ENCODE data around the gene TOMM40L.
A peak's percentile ranks its signal among the peaks of the same experiment; 100 is the strongest.
"Not testable (repeated sequence)": the region's sequence is repeated elsewhere in the genome, so short reads cannot be mapped to it uniquely, and the experiment has no call there.

Gene TOMM40L

GRCh38 chr1:161222175-161223019 lies 3.5 kb upstream of the TOMM40L start:
- no peak for DNase-seq

- DNase-seq = no peak
Observed at GRCh38 chr1:161223805-161224694, 1.8 kb upstream of the TOMM40L start.

GRCh38 chr1:161224695-161225087 lies 1.2 kb upstream of the TOMM40L start:
- not testable (repeated sequence) for DNase-seq

- DNase-seq = no peak
Observed at GRCh38 chr1:161225178-161225533, 704 bp upstream of the TOMM40L start.

GRCh38 chr1:161226320-161226711 lies 456 bp downstream of the TOMM40L start:
- DNase-seq = no peak

- DNase-seq = no peak
Observed at GRCh38 chr1:161226759-161227158, 899 bp downstream of the TOMM40L start.

GRCh38 chr1:161227196-161227871 lies 1.5 kb downstream of the TOMM40L start:
- peak; percentile 89 for DNase-seq

- no peak for DNase-seq
Observed at GRCh38 chr1:161228032-161228431, 2.2 kb downstream of the TOMM40L start.

- no peak for DNase-seq
Observed at GRCh38 chr1:161229896-161230295, 4.0 kb downstream of the TOMM40L start.

GRCh38 chr1:161230762-161231161 lies 4.9 kb downstream of the TOMM40L start:
- no peak for DNase-seq

GRCh38 chr1:161233102-161233501 lies 7.2 kb downstream of the TOMM40L start:
- no peak for DNase-seq

- no peak for DNase-seq
Observed at GRCh38 chr1:161235957-161236775, 10.3 kb downstream of the TOMM40L start.

GRCh38 chr1:161238039-161238473 lies 12.2 kb downstream of the TOMM40L start, which contains the start of gene NR1I3:
Gene NR1I3 (minus strand): TSS chr1:161238203. CDS start chr1:161236565, 1,638 bp downstream.
- DNase-seq = no peak

- DNase-seq = no peak
Observed at GRCh38 chr1:161241682-161242081, 15.8 kb downstream of the TOMM40L start.

- no peak for DNase-seq
Observed at GRCh38 chr1:161242313-161242712, 16.5 kb downstream of the TOMM40L start.

GRCh38 chr1:161244888-161245287 lies 19.0 kb downstream of the TOMM40L start:
- no peak for DNase-seq

- not testable (repeated sequence) for DNase-seq
Observed at GRCh38 chr1:161250100-161250499, 24.2 kb downstream of the TOMM40L start.

GRCh38 chr1:161250829-161251228 lies 25.0 kb downstream of the TOMM40L start:
- DNase-seq = no peak

- no peak for DNase-seq
Observed at GRCh38 chr1:161251579-161251978, 25.7 kb downstream of the TOMM40L start.

GRCh38 chr1:161255302-161255701 lies 29.4 kb downstream of the TOMM40L start:
- DNase-seq = not testable (repeated sequence)

GRCh38 chr1:161255955-161256520 lies 30.2 kb downstream of the TOMM40L start:
- not testable (repeated sequence) for DNase-seq

GRCh38 chr1:161257109-161257508 lies 31.2 kb downstream of the TOMM40L start:
- DNase-seq = not testable (repeated sequence)

Data from CD4-positive, alpha-beta T cell treated with Interleukin-10 for 1 hour (primary cell).